GM21723 (cell line): ENCODE results near the gene NUCB2.
A peak's percentile ranks its signal among the peaks of the same experiment; 100 is the strongest.
"Not testable (repeated sequence)": the region's sequence is repeated elsewhere in the genome, so short reads cannot be mapped to it uniquely, and the experiment has no call there.

Experiments
- ATAC-seq: cut with Tn5 transposase; IDR thresholded peaks from one replicate; pipeline ENCODE4 v1.9.1; 2021; ENCODE audit warnings: mild to moderate bottlenecking, moderate library complexity; ENCODE audit not compliant: unreplicated experiment

The NUCB2 gene

GRCh38 chr11:17268500-17268899, 8.0 kb upstream of the NUCB2 start:
- ATAC-seq, result not testable (repeated sequence)

- no peak for ATAC-seq
Observed at GRCh38 chr11:17268902-17269301, 7.6 kb upstream of the NUCB2 start.

- ATAC-seq, result no peak
Observed at GRCh38 chr11:17272801-17273200, 3.7 kb upstream of the NUCB2 start.

GRCh38 chr11:17273211-17273610, 3.3 kb upstream of the NUCB2 start:
- no peak for ATAC-seq

- no peak for ATAC-seq
Observed at GRCh38 chr11:17273668-17274282, 2.8 kb upstream of the NUCB2 start.

GRCh38 chr11:17275400-17276235, 921 bp upstream of the NUCB2 start:
- no peak for ATAC-seq

- ATAC-seq, result peak; percentile 31
Observed at GRCh38 chr11:17277024-17277584, 565 bp downstream of the NUCB2 start.

GRCh38 chr11:17280494-17281127, 4.1 kb downstream of the NUCB2 start:
- ATAC-seq, result no peak

- ATAC-seq, result no peak
Observed at GRCh38 chr11:17286332-17286731, 9.8 kb downstream of the NUCB2 start.

- ATAC-seq, result no peak
Observed at GRCh38 chr11:17287058-17287457, 10.5 kb downstream of the NUCB2 start.

- ATAC-seq, result no peak
Observed at GRCh38 chr11:17291710-17292109, 15.2 kb downstream of the NUCB2 start.

- no peak for ATAC-seq
Observed at GRCh38 chr11:17293311-17293710, 16.8 kb downstream of the NUCB2 start.

- ATAC-seq, result no peak
Observed at GRCh38 chr11:17294033-17294432, 17.5 kb downstream of the NUCB2 start.

- peak; percentile 47 for ATAC-seq
Observed at GRCh38 chr11:17296852-17297559, 20.5 kb downstream of the NUCB2 start.

- ATAC-seq, result peak; percentile 86
Observed at GRCh38 chr11:17298302-17298701, 21.8 kb downstream of the NUCB2 start.

- no peak for ATAC-seq
Observed at GRCh38 chr11:17300372-17300771, 23.8 kb downstream of the NUCB2 start.

GRCh38 chr11:17313349-17314231, 37.1 kb downstream of the NUCB2 start:
- no peak for ATAC-seq

- ATAC-seq, result no peak
Observed at GRCh38 chr11:17314232-17314547, 37.7 kb downstream of the NUCB2 start.

- ATAC-seq, result no peak
Observed at GRCh38 chr11:17314904-17315426, 38.4 kb downstream of the NUCB2 start.
